Mesendoderm (in vitro differentiated cells): ENCODE results near the gene MMP14.
A peak's percentile ranks its signal among the peaks of the same experiment; 100 is the strongest.

Experiments used
- DNase-seq: peaks from one replicate; pipeline ENCODE4 v3.0.0; 2013
- H2AK5ac ChIP-seq: 2 replicates; pipeline ENCODE4 v1.6.1; 2013; ENCODE audit warnings: low read length, inconsistent platforms
- H2BK120ac ChIP-seq: 2 replicates; pipeline ENCODE4 v1.6.1; 2013; ENCODE audit warnings: low read depth, mild to moderate bottlenecking, low read length, moderate library complexity, mixed read lengths
- H2BK15ac ChIP-seq: replicated peaks from 2 replicates; pipeline ENCODE4 v1.6.1; 2013; ENCODE audit warnings: low read depth, mild to moderate bottlenecking, moderate library complexity
- H2BK5ac ChIP-seq: 2 replicates; pipeline ENCODE4 v1.6.1; 2013; ENCODE audit warnings: low read length, inconsistent platforms
- H3K18ac ChIP-seq: 2 replicates; pipeline ENCODE4 v1.6.1; 2013; ENCODE audit warnings: mild to moderate bottlenecking, low read length, mixed read lengths
- H3K23ac ChIP-seq: one replicate; pipeline ENCODE4 v1.6.1; 2013; ENCODE audit warnings: low read length
- H3K27ac ChIP-seq: 2 replicates; pipeline ENCODE4 v1.5.1; 2013; ENCODE audit warnings: low read depth, mild to moderate bottlenecking, inconsistent platforms, low read length, moderate library complexity
- H3K27me3 ChIP-seq: 2 replicates; pipeline ENCODE4 v1.6.1; 2013; ENCODE audit warnings: low read length, control low read depth, mild to moderate bottlenecking, inconsistent platforms; ENCODE audit not compliant: insufficient read depth, poor library complexity
- H3K36me3 ChIP-seq: 2 replicates; pipeline ENCODE4 v1.6.1; 2013; ENCODE audit warnings: low read length, inconsistent platforms; ENCODE audit not compliant: control insufficient read depth, insufficient read depth
- H3K4ac ChIP-seq: one replicate; pipeline ENCODE4 v1.6.1; 2013; ENCODE audit warnings: low read depth, mild to moderate bottlenecking, low read length, moderate library complexity
- H3K4me1 ChIP-seq: 2 replicates; pipeline ENCODE4 v1.6.1; 2013; ENCODE audit warnings: low read depth, low read length, inconsistent platforms; ENCODE audit not compliant: control insufficient read depth
- H3K4me2 ChIP-seq: 2 replicates; pipeline ENCODE4 v1.6.1; 2013; ENCODE audit warnings: low read length
- H3K4me3 ChIP-seq: 2 replicates; pipeline ENCODE4 v1.5.1; 2013; ENCODE audit warnings: mild to moderate bottlenecking, low read length
- H3K56ac ChIP-seq: one replicate; pipeline ENCODE4 v1.6.1; 2013; ENCODE audit warnings: low read length
- H3K79me1 ChIP-seq: 2 replicates; pipeline ENCODE4 v1.6.1; 2013; ENCODE audit warnings: low read length, inconsistent platforms
- H3K79me2 ChIP-seq: 2 replicates; pipeline ENCODE4 v1.6.1; 2013; ENCODE audit warnings: mild to moderate bottlenecking, low read length; ENCODE audit not compliant: control insufficient read depth, insufficient read depth
- H3K9ac ChIP-seq: 2 replicates; pipeline ENCODE4 v1.6.1; 2013; ENCODE audit warnings: low read length, inconsistent platforms
- H4K5ac ChIP-seq: one replicate; pipeline ENCODE4 v1.6.1; 2013; ENCODE audit warnings: low read length
- H4K8ac ChIP-seq: one replicate; pipeline ENCODE4 v1.6.1; 2013; ENCODE audit warnings: low read depth, mild to moderate bottlenecking, control low read depth, low read length, moderate library complexity
- WGBS: extraction: QIAGEN DNeasy Blood & Tissue Kit; methylation state at CpG from one replicate; pipeline ENCODE4 v1.1.7; 2013; ENCODE audit warnings: low lambda C conversion rate, missing lambda C conversion rate; ENCODE audit not compliant: insufficient coverage; ENCODE audit errors: extremely low coverage; 5-methylcytosine and 5-hydroxymethylcytosine counted together

Gene MMP14

DNA sequence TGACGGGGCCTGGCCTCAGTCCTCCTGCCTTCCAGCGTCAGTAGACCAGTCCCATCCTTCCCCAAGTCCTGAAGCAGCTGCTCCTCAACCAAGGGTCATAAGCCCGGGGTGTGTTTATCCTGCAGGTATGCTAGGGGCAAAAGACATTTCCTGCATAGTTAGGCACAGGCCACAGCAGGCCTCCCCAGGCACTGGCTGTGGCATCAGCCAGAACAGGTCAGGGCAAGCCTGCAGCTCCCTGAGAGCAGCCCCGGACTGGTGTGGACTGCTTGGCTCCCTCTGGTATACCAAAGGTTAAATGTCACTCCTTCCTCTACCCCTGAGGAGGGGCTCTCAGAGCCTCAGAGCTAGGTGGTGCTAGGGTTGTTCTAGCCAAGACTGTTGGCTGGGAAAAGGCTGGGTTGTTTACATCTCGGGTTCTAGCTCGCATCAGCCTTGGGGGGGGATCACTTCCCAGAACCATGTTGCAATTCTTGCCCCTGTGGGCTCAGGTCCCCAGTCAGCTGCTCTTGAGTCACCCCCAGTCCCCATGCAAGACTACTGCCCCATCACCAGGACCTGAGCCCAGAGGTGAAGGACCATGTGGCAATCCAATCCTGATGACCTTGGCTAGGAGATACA is 2.9 kb downstream of the MMP14 start:
- Histone ChIP-seq H3K18ac (peak overlapping the region; percentile 84), H3K56ac (peak overlapping the region; percentile 98), H3K4me2 (peak overlapping the region; percentile 95), H3K27ac (no peak overlapping the region), H4K5ac (no peak overlapping the region), H3K9ac (peak overlapping the region; percentile 99), H3K79me2 (peaks cover 33% of the 10 kb centered on the region), H3K23ac (peak overlapping the region; percentile 30), H2AK5ac (peak overlapping the region; percentile 4), H3K36me3 (peaks cover 23% of the 10 kb centered on the region), H3K4me3 (no peak overlapping the region), H3K4me1 (peaks cover 12% of the 10 kb centered on the region), H2BK5ac (no peak overlapping the region), H3K27me3 (no peaks in the 10 kb centered on the region), H3K4ac (no peak overlapping the region), H3K79me1 (peaks cover 23% of the 10 kb centered on the region), H4K8ac (no peak overlapping the region), H2BK15ac (no peak overlapping the region), H2BK120ac (no peak overlapping the region)
- WGBS, result no CpG with 5 or more reads among the region's 6 CpGs
- peak; percentile 54 for DNase-seq

DNA sequence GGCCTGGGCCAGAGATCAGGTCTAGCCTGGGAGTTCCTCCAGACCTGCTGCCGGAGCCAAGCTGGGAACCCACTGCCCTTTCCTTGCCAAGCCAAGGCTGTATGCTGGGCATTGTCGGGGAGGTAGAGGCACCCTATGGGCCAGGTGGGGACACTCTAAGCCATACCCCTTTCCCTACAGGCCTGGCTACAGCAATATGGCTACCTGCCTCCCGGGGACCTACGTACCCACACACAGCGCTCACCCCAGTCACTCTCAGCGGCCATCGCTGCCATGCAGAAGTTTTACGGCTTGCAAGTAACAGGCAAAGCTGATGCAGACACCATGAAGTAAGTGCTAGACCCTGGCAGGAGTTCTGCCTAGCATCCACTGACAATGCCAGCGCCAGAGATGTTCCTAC is 4.9 kb downstream of the MMP14 start:
- Histone ChIP-seq H3K4me3 (no peak overlapping the region), H3K79me1 (peaks cover 23% of the 10 kb centered on the region), H2BK5ac (no peak overlapping the region), H3K79me2 (peaks cover 33% of the 10 kb centered on the region), H3K27ac (no peak overlapping the region), H3K27me3 (no peaks in the 10 kb centered on the region), H3K9ac (no peak overlapping the region), H3K36me3 (peaks cover 34% of the 10 kb centered on the region), H4K8ac (no peak overlapping the region), H3K23ac (no peak overlapping the region), H3K56ac (no peak overlapping the region), H2BK15ac (no peak overlapping the region), H4K5ac (no peak overlapping the region), H2AK5ac (no peak overlapping the region), H3K18ac (no peak overlapping the region), H3K4me2 (no peak overlapping the region), H3K4me1 (peaks cover 10% of the 10 kb centered on the region), H3K4ac (no peak overlapping the region), H2BK120ac (no peak overlapping the region)
- DNase-seq, result no peak
- WGBS, result no CpG with 5 or more reads among the region's 9 CpGs

DNA sequence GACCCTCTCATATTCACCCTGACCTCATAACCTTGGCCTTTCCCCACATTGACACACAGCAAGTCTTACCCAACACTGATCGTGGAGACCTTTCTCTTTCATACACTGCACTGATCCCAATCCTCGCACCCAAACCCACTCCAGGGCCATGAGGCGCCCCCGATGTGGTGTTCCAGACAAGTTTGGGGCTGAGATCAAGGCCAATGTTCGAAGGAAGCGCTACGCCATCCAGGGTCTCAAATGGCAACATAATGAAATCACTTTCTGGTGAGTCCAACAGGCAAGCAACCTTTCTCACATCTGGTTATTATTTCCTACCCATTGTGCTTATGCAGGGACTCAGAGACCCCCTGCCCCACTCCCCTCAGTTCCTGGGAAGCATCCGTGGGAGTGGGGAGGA is 5.4 kb downstream of the MMP14 start:
- no peaks in the 10 kb centered on the region for H3K27me3 ChIP-seq
- no peak overlapping the region for H3K9ac ChIP-seq
- no peak overlapping the region for H2BK120ac ChIP-seq
- no peak overlapping the region for H4K8ac ChIP-seq
- H3K4me2 ChIP-seq, result no peak overlapping the region
- no peak overlapping the region for H3K4me3 ChIP-seq
- H2BK5ac ChIP-seq, result no peak overlapping the region
- no peak overlapping the region for H3K27ac ChIP-seq
- no CpG with 5 or more reads among the region's 8 CpGs for WGBS
- H2BK15ac ChIP-seq, result no peak overlapping the region
- H3K23ac ChIP-seq, result no peak overlapping the region
- H3K4me1 ChIP-seq, result peaks cover 10% of the 10 kb centered on the region
- no peak overlapping the region for H3K56ac ChIP-seq
- peaks cover 34% of the 10 kb centered on the region for H3K36me3 ChIP-seq
- H4K5ac ChIP-seq, result no peak overlapping the region
- peaks cover 23% of the 10 kb centered on the region for H3K79me1 ChIP-seq
- H3K18ac ChIP-seq, result no peak overlapping the region
- H2AK5ac ChIP-seq, result no peak overlapping the region
- H3K4ac ChIP-seq, result no peak overlapping the region
- H3K79me2 ChIP-seq, result peaks cover 29% of the 10 kb centered on the region
- DNase-seq, result no peak

DNA sequence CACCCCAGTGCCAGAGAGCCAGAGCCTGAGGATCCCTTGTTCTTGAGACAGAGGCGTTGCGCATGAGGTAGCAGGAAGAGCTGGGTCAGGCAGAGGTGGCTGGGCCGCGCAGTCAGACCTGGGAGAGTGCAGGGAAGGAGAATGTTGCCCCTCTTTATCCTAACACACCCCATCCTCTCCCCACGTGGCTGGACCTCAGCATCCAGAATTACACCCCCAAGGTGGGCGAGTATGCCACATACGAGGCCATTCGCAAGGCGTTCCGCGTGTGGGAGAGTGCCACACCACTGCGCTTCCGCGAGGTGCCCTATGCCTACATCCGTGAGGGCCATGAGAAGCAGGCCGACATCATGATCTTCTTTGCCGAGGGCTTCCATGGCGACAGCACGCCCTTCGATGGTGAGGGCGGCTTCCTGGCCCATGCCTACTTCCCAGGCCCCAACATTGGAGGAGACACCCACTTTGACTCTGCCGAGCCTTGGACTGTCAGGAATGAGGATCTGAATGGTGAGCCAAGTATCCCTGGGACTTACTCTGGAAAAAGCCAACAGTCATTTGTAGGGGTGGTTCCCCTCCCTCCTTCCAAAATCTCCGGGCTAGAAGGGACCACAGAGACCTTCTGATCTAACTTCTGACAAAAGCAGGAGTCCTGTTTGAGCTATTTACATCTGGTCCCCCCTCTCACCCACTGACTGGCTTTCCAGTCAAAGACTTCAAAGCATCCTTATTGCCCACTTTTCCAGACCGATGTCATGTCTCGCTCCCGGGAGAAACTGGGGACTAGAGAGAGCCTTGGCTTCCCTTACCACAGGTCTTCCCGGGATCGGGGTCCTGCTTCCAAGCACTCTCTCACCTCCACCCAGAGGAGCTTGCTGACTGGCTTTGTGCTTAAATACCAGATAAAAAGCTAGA is 6.1 kb downstream of the MMP14 start:
- peaks cover 10% of the 10 kb centered on the region for H3K4me1 ChIP-seq
- no peak overlapping the region for H2AK5ac ChIP-seq
- H2BK5ac ChIP-seq, result no peak overlapping the region
- H4K8ac ChIP-seq, result no peak overlapping the region
- H2BK120ac ChIP-seq, result no peak overlapping the region
- H3K18ac ChIP-seq, result no peak overlapping the region
- no peak overlapping the region for H4K5ac ChIP-seq
- H3K36me3 ChIP-seq, result peaks cover 34% of the 10 kb centered on the region
- no peak overlapping the region for H3K56ac ChIP-seq
- H3K79me1 ChIP-seq, result peaks cover 23% of the 10 kb centered on the region
- peaks cover 23% of the 10 kb centered on the region for H3K79me2 ChIP-seq
- no peak overlapping the region for H3K23ac ChIP-seq
- no peak overlapping the region for H3K4me3 ChIP-seq
- H3K27ac ChIP-seq, result no peak overlapping the region
- no peak for DNase-seq
- no peak overlapping the region for H3K4me2 ChIP-seq
- H2BK15ac ChIP-seq, result no peak overlapping the region
- H3K4ac ChIP-seq, result no peak overlapping the region
- H3K27me3 ChIP-seq, result no peaks in the 10 kb centered on the region
- WGBS, result no CpG with 5 or more reads among the region's 28 CpGs
- H3K9ac ChIP-seq, result no peak overlapping the region

DNA sequence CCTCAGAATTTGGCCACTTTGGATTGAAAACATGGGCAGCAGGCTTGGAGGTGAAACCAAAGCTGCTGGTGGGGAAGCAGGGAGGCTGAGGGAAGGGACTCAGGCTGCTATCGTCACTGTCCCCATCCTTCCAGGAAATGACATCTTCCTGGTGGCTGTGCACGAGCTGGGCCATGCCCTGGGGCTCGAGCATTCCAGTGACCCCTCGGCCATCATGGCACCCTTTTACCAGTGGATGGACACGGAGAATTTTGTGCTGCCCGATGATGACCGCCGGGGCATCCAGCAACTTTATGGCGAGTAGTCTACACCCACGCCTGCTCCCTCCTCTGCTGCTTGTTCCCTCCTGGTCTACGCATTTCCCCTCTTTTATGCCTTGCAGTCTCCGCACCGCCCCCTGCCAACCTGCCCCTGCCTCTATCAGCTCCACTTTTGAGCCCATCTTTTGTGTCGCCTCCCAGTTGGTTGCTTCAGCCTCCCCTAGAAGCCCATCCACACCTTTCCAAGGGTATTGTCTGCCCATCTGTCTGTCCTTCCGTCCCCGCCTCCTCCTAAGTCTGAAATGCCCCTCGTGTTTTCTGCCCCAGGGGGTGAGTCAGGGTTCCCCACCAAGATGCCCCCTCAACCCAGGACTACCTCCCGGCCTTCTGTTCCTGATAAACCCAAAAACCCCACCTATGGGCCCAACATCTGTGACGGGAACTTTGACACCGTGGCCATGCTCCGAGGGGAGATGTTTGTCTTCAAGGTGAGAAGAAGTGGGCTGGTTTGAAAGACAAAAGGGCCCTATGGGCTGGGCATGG is 6.9 kb downstream of the MMP14 start:
- Histone ChIP-seq H2BK5ac (no peak overlapping the region), H3K4ac (no peak overlapping the region), H2BK120ac (no peak overlapping the region), H4K5ac (no peak overlapping the region), H3K9ac (no peak overlapping the region), H3K4me2 (no peak overlapping the region), H3K56ac (no peak overlapping the region), H3K79me2 (peaks cover 14% of the 10 kb centered on the region), H3K27ac (no peak overlapping the region), H4K8ac (no peak overlapping the region), H2AK5ac (no peak overlapping the region), H3K4me1 (peaks cover 10% of the 10 kb centered on the region), H3K36me3 (peaks cover 34% of the 10 kb centered on the region), H3K27me3 (no peaks in the 10 kb centered on the region), H3K23ac (no peak overlapping the region), H3K18ac (no peak overlapping the region), H3K79me1 (peaks cover 23% of the 10 kb centered on the region), H3K4me3 (no peak overlapping the region), H2BK15ac (no peak overlapping the region)
- no CpG with 5 or more reads among the region's 21 CpGs for WGBS
- DNase-seq, result no peak
